A673 (cell line): ENCODE measurements around the gene BTC. TPM values are rescaled to one million over a fixed set of nuclear protein-coding genes. Genes with fewer than 3 reads are reported as not detected.

Experiments used
- BruUV-seq: library from RNA; stranded (reverse); fragments of 400-500 nt; replicated peaks from 2 replicates; lab custom pipeline; 2021; lab: Mats Ljungman, UMichigan
- CTCF ChIA-PET: fragments of 300-600 bp; sonication (Branson Sonifier 250); formaldehyde crosslinking; loops from one replicate; lab custom pipeline; 2022; ENCODE audit warnings: antibody characterized with exemption; lab: Charles Lee
- POLR2A ChIA-PET: fragments of 300-600 bp; sonication (Branson Sonifier 250); formaldehyde crosslinking; loops from one replicate; lab custom pipeline; 2022; ENCODE audit warnings: antibody characterized with exemption; ENCODE audit not compliant: low non-redundant PET; lab: Charles Lee
- DNase-seq: peaks from one replicate; pipeline ENCODE4 v3.0.0-alpha.2; 2015; ENCODE audit warnings: low spot score
- H3K27ac ChIP-seq: fragments of 200-600 bp; sonication (generic); 2 replicates; pipeline ENCODE4 v1.5.1; 2016; ENCODE audit warnings: mixed run types, low read depth, mild to moderate bottlenecking, mixed read lengths, antibody characterized with exemption, low read length; ENCODE audit not compliant: poor library complexity, severe bottlenecking
- H3K27me3 ChIP-seq: fragments of 200-600 bp; sonication (generic); replicated peaks from 2 replicates; pipeline ENCODE4 v1.6.1; 2017; ENCODE audit warnings: mixed run types, low read depth, mild to moderate bottlenecking, mixed read lengths, antibody characterized with exemption, low read length; ENCODE audit not compliant: insufficient read depth, poor library complexity
- H3K36me3 ChIP-seq: fragments of 200-600 bp; sonication (generic); 2 replicates; pipeline ENCODE4 v1.6.1; 2016; ENCODE audit warnings: mixed run types, mild to moderate bottlenecking, mixed read lengths, antibody characterized with exemption, low read length; ENCODE audit not compliant: insufficient read depth, poor library complexity, severe bottlenecking
- H3K4me1 ChIP-seq: fragments of 200-600 bp; sonication (generic); 2 replicates; pipeline ENCODE4 v1.6.1; 2017; ENCODE audit warnings: mixed run types, mild to moderate bottlenecking, mixed read lengths, antibody characterized with exemption, low read length; ENCODE audit not compliant: insufficient read depth, poor library complexity, severe bottlenecking
- H3K4me3 ChIP-seq: fragments of 200-600 bp; sonication (generic); 2 replicates; pipeline ENCODE4 v1.5.1; 2016; ENCODE audit warnings: low read depth, mixed run types, mild to moderate bottlenecking, mixed read lengths, low read length; ENCODE audit not compliant: poor library complexity, severe bottlenecking
- H3K9me3 ChIP-seq: fragments of 200-600 bp; sonication (generic); 2 replicates; pipeline ENCODE4 v1.6.1; 2016; ENCODE audit warnings: mixed run types, low read depth, mild to moderate bottlenecking, mixed read lengths, antibody characterized with exemption, low read length; ENCODE audit not compliant: poor library complexity, severe bottlenecking
- CTCF ChIP-seq: fragments of 300-800, 200-600 bp; sonication (generic); conservative IDR thresholded peaks from 2 replicates; pipeline ENCODE4 v1.5.1; 2017; ENCODE audit warnings: low read depth, mild to moderate bottlenecking, antibody characterized with exemption, low read length, moderate library complexity, mixed read lengths
- EZH2 ChIP-seq: fragments of 200-600 bp; sonication (generic); IDR thresholded peaks from 2 replicates; pipeline ENCODE4 v1.6.1; 2017; ENCODE audit warnings: borderline replicate concordance, low read depth, mild to moderate bottlenecking, mixed read lengths, antibody characterized with exemption, low read length; ENCODE audit not compliant: poor library complexity, severe bottlenecking
- intact Hi-C: fragments of 100-400 bp; cut with micrococcal nuclease; formaldehyde crosslinking; loops from one replicate; pipeline ENCODE4 v1.10.0; 2022; ENCODE audit not compliant: unreplicated experiment
- total RNA-seq: library from RNA; stranded (reverse); gene quantifications from 2 replicates; pipeline ENCODE4 v1.2.3, GENCODE V29; 2021

The BTC gene
- total RNA-seq, 1 experiment from 2014 or later = 0.11 TPM

DNA sequence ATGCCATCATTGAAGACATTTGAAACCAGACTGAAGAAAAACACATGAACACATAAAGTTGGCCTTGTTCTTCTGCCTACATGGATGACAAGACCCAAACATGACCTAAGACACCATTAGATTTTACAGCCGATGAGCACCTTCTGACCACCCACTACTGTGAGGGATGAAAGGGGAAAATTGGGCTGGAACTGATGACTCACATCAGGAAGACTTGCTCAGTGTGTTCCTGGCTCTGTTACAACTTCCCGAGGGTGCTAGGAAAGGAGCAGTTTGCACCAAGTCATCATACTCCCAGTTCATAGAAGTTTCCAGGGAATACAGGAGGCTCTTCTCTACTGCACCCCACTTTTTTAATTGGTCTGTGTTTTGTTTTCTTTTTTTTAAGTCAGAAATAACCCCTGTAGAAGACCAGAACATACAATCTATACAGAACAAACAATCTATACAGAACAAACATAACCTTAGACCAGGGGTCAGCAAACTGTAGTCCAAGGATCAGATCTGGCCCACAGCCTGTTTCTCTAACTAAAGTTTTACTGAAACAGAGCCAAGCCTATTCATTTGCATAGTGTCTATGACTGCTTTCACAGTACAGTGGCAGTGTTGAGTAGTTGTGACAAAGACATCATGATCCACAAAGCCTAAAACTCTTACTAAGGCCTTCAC lies 25.3 kb downstream of the BTC start:
- intact Hi-C loops = no loop called here
- DNase-seq = peak; percentile 25

DNA sequence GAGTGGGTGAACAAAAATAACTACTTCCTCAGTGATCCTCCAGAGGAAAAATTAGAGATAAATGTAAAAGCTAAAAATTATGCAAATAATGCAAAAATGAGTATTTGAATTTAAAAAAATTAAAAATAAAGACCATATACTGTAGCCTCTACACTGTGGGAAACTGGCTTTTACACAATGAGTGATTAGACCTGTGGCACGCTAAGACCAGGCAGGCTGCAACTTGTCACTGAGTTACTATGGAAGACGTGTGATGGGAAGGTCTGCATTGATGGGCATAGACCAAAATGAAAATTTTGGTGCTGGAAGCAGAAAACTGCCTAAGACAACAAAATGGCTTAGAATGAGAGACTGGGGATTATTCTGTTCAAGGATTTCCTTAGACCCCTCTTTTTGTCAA lies 30.2 kb downstream of the BTC start:
- ChIA-PET POLR2A (no interaction called here), CTCF (no interaction called here)
- Histone ChIP-seq H3K27me3 (no peaks in the 10 kb centered on the region), H3K4me3 (no peak overlapping the region), H3K36me3 (no peaks in the 10 kb centered on the region), H3K4me1 (no peaks in the 10 kb centered on the region), H3K9me3 (no peaks in the 10 kb centered on the region), H3K27ac (no peak overlapping the region)
- TF ChIP-seq CTCF = no peak
- TF ChIP-seq EZH2 = no peak
- intact Hi-C loops = no loop called here
- BruUV-seq = no TSS peak
- no peak for DNase-seq

More for the DNA sequence above, 25.3 kb downstream of the BTC start:
- H3K36me3 ChIP-seq = no peaks in the 10 kb centered on the region
- no peaks in the 10 kb centered on the region for H3K9me3 ChIP-seq
- TF ChIP-seq CTCF (no peak), EZH2 (no peak)
- H3K4me3 ChIP-seq = no peak overlapping the region
- H3K27ac ChIP-seq = no peak overlapping the region
- CTCF ChIA-PET = no interaction called here
- H3K4me1 ChIP-seq = no peaks in the 10 kb centered on the region
- POLR2A ChIA-PET = no interaction called here
- no TSS peak for BruUV-seq
- no peaks in the 10 kb centered on the region for H3K27me3 ChIP-seq

DNA sequence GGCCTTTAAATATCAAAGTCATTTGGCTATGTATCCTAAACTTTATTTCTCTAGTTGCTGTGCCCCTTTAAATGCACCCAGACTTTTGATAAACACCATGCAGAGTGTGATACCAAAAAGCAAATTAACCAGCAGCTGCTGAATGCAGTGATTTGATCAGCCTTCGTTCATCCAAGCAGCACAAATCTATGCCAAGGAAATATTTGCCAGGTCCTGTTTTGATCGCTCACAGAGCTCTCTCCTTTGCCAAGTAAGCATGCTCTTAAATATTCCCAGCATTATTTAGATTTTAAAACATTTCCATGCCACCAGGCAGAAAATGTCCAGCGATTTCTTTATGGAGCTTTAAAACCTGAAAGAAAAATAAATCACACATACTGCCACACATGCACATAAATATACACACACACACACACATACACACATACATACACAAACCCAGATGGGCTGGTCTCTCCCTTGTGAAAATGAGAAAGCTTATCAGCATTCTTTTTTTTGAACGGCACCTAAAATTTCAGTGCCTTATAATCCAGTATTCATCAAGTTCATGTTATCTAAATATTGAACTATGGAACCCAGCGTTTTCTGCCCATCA lies 35.7 kb downstream of the BTC start:
- Histone ChIP-seq H3K9me3 (no peaks in the 10 kb centered on the region), H3K36me3 (no peaks in the 10 kb centered on the region), H3K4me3 (no peak overlapping the region), H3K27ac (no peak overlapping the region), H3K4me1 (no peaks in the 10 kb centered on the region), H3K27me3 (no peaks in the 10 kb centered on the region)
- BruUV-seq = no TSS peak
- POLR2A ChIA-PET = no interaction called here
- intact Hi-C loops = no loop called here
- no peak for TF ChIP-seq EZH2
- no peak for TF ChIP-seq CTCF
- no peak for DNase-seq
- CTCF ChIA-PET = no interaction called here
